Islet precursor cell (in vitro differentiated cells): ENCODE measurements around the gene DUOX2.
A peak's percentile ranks its signal among the peaks of the same experiment; 100 is the strongest.

Experiments used
- DNase-seq: peaks from one replicate; pipeline ENCODE4 v3.0.0-alpha.2; 2018

Gene DUOX2

DNA sequence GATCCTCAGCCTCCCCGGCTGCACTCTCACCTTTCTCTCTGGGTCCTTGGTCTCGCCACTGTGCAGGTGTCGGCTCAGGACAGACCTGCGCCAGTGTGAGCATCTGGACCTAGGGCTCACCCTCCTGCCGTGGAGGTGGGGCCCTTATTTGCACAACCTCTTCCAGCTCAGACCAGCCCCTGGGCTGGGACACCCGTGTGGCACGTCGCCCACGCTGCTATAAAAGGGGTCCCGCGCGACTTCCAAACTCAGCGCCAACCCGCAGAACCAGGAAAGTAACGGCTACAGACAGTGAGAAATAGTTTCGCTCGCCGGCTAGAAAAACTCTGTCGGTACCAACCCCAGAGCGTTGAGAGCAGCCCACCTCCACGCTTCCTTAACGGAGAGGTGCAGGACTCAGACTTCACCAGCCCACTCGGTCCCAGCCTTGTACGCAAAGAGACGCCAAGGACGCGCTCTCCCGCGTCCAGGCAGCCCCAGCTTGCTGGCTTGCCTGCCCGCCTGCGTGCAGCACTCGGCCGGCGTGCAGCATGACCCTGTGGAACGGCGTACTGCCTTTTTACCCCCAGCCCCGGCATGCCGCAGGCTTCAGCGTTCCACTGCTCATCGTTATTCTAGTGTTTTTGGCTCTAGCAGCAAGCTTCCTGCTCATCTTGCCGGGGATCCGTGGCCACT, at the start of gene DUOX2, which contains the start of gene DUOXA2:
TSS of gene DUOX2 (minus strand) at position 97 of the 675 bp plus-strand sequence. CDS start 761 bp downstream, outside the sequence.
TSS of gene DUOXA2 (plus strand) at position 251 of the 675 bp plus-strand sequence. CDS start at position 531, 280 bp downstream.
- DNase-seq, result no peak

- DNase-seq, result no peak
These were observed 49.5 kb upstream of the DUOX2 start for GRCh38 chr15:45163508-45163856.

DNA sequence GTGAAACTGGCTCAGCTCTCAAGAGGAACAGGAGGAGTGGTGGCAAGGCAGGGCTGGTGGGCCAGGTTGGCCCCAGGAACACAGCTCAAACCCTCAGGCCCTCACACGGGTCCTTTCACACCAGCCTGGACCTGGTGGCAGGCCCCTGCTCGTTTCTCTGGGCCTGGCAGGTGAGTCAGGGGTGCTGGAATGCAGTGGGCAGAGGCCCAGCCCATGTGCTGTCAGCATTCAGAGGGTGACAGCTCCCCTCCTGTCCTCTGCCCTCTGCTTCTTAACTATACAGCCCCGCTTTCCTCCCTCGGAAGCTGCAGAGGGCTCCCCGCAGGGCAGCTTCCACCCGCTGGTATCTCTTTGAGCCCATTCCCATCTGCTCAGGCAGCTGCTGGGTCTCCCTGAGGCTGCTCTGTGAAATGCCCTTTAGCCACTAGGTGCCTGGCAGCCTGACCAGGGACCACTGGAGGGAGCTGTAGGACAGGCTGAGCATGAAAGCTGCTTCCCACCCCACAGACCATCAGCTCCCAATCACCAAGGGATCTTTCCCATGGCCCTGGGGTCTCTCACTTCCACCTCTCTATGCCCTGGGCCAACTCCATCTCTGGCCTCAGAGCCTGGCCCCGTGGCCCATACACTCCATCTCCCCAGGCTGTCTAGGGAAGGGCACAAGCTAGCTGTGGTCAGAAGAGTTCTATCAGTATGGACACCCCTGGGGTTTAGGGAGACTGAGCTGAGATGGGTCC, 49.0 kb upstream of the DUOX2 start:
- DNase-seq, result peak; percentile 95

GRCh38 chr15:45161666-45162065, 47.7 kb upstream of the DUOX2 start:
- DNase-seq, result no peak

DNA sequence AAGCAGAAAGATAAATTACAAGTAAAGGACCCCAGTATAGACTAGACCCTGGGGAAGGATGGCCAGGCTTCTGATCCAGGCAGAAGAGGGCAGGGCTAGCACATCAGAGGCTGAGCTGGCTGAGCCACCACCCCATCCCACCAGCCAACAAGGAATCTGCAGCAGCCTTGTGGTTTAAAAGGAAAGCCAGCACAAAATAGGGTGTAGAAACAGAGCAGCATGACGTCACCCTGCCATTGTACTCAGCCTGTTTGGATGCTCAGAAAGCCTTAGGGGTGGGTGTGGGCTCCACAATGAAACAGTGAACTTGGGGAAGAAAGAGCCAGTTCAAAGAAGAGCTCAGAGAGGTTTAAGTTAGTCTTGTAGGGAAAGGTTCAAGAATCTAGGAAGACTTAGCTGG, 44.0 kb upstream of the DUOX2 start:
- DNase-seq, result peak; percentile 91

GRCh38 chr15:45156744-45157455, 42.9 kb upstream of the DUOX2 start:
- DNase-seq, result no peak

DNA sequence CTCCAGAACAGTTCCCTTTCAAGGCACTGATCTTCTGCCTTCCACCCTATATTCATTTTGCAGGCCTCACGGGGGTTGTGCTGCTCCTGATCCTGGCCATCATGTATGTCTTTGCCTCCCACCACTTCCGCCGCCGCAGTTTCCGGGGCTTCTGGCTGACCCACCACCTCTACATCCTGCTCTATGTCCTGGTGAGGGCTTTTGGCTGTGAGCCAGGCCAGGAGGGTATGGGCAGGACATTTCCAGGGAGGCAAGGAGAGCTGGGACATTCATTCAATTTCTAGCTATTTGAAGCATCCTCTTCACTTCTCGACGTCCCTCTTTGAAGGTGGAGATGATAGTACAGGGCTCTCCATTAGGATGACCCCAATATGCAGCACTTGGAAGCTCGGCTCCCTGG, 41.8 kb upstream of the DUOX2 start:
- DNase-seq, result no peak

- no peak for DNase-seq
These were observed 38.2 kb upstream of the DUOX2 start for GRCh38 chr15:45151998-45152828.

DNA sequence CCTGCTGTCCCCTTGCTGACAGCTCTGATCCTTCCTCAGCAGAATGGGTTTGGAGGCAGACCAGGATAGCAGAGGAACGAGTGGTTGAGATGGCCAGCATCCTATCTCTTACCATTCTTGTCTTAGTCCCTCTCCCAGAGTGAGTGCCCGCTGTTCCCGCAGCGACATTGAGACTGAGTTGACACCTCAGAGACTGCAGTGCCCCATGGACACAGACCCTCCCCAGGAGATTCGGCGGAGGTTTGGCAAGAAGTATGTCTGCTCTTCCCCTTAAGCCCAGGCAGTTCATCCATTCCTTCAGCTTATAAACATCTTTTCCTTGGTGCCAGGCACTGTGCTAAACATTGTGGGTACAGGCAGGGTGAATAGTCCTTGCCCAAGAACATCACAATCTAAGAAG, 37.0 kb upstream of the DUOX2 start:
- no peak for DNase-seq

GRCh38 chr15:45150481-45150880, 36.5 kb upstream of the DUOX2 start:
- no peak for DNase-seq

DNA sequence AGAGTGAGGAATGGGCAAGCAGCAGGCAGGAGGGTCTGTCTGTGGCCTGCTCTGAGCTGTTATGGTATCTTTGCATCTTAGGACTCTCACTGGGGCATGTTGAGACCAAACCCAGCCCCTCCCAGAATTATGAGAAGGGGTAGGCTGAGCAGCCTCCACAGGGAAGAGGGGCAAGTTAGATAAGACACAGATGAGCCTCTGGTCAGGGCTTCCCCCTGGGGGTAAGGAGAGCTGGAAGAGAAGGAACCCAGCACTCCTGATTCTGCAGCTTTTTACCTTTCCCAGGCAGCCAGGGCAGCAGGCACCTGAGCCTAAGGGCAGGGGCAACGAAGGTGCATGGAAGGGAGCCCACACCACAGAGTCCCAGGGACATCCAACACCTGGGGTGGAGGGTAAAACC, 35.1 kb upstream of the DUOX2 start:
- DNase-seq, result peak; percentile 71

- DNase-seq, result no peak
These were observed 34.4 kb upstream of the DUOX2 start for GRCh38 chr15:45148076-45149059.

DNA sequence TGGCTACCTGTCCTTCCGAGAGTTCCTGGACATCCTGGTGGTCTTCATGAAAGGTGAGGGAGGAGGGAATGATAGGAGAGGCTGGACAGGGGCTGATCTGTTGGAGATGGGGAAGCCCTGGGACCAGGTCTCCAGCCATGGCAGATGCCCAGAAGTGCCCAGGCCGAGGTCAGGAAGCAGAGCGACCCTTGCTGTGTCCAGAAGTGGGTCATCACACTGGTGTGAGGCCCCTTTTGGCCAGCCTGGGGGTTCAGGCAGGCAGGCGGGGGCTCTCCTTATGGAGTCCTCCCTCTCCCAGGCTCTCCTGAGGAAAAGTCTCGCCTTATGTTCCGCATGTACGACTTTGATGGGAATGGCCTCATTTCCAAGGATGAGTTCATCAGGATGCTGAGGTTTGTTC, 33.6 kb upstream of the DUOX2 start:
- no peak for DNase-seq

DNA sequence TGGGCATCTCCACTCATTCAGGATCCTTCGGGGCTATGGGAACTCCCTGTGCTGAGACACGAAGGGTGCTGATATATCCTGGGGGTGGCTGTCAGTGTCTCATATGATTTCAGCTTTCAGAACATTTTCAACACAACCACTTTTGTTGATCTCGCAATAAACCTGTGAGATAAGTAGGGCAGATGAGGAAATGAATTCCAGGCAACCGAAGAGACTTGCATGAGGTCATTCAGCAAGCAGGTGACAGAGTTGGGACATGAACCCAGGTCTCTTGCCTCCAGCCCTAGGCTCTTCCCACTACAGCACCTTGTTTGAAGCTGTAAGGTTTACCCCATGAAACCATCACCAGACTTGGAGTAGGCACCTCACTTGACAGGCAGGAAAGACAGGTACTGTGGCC, 32.4 kb upstream of the DUOX2 start:
- no peak for DNase-seq

GRCh38 chr15:45144775-45145174, 30.8 kb upstream of the DUOX2 start:
- DNase-seq, result no peak

DNA sequence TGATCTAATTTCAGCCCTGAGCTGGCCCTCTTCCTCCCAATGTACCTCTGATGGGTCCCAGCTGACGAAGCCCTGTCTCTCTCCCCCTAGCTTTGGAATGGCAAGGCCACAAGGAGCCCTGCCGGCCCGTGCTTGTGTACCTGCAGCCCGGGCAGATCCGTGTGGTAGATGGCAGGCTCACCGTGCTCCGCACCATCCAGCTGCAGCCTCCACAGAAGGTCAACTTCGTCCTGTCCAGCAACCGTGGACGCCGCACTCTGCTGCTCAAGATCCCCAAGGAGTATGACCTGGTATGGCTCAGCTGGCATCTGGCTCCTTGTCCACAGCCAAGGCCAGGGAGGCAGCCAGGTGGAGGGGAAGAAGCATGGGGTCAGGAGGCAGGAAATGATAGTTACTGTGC, 30.0 kb upstream of the DUOX2 start:
- DNase-seq, result no peak

- DNase-seq, result no peak
These were observed 29.1 kb upstream of the DUOX2 start for GRCh38 chr15:45143056-45143455.

- no peak for DNase-seq
These were observed 27.4 kb upstream of the DUOX2 start for GRCh38 chr15:45141386-45141785.

- DNase-seq, result no peak
These were observed 26.7 kb upstream of the DUOX2 start for GRCh38 chr15:45140557-45141250.

- DNase-seq, result no peak
These were observed 25.8 kb upstream of the DUOX2 start for GRCh38 chr15:45139770-45140169.
